SK-N-SH (cell line): ENCODE measurements around the gene RBM47.
"Not testable (repeated sequence)": the region's sequence is repeated elsewhere in the genome, so short reads cannot be mapped to it uniquely, and the experiment has no call there.

ENCODE experiments used
- CHD2 ChIP-seq: fragments of 150-350 bp; IDR thresholded peaks from 2 replicates; pipeline ENCODE4 v1.6.1; 2018; ENCODE audit warnings: low read length; ENCODE audit not compliant: partially characterized antibody
- CTCF ChIP-seq: fragments of 200-600 bp; sonication (generic); IDR thresholded peaks from 2 replicates; pipeline ENCODE4 v1.6.1; 2017; ENCODE audit warnings: antibody characterized with exemption, mild to moderate bottlenecking, moderate library complexity
- EP300 ChIP-seq, 2 experiments: IDR thresholded peaks; 2 replicates each; pipeline versions ENCODE4 v1.4.0 to v1.6.1; 2012; ENCODE audit warnings: borderline replicate concordance in 1 of 2, low read depth in 1 of 2, low read length in 1 of 2
- EZH2phosphoT487 ChIP-seq: fragments of 200-600 bp; sonication (generic); IDR thresholded peaks from 2 replicates; pipeline ENCODE4 v1.6.1; 2017; ENCODE audit warnings: low read depth, mixed run types, mild to moderate bottlenecking, antibody characterized with exemption, moderate library complexity, borderline replicate concordance
- POLR2AphosphoS5 ChIP-seq: IDR thresholded peaks from 2 replicates; pipeline ENCODE4 v1.6.1; 2012; ENCODE audit warnings: low read depth, low read length
- RAD21 ChIP-seq: IDR thresholded peaks from 2 replicates; pipeline ENCODE4 v1.6.1; 2012; ENCODE audit warnings: mild to moderate bottlenecking, low read length
- REST ChIP-seq: IDR thresholded peaks from 2 replicates; pipeline ENCODE4 v1.6.1; 2012; ENCODE audit warnings: mild to moderate bottlenecking, low read depth, low read length, moderate library complexity
- TAF1 ChIP-seq: IDR thresholded peaks from 2 replicates; pipeline ENCODE4 v1.6.1; 2012; ENCODE audit warnings: low read depth, mild to moderate bottlenecking, low read length, moderate library complexity, borderline replicate concordance
- TEAD4 ChIP-seq: IDR thresholded peaks from 2 replicates; pipeline ENCODE4 v1.4.0; 2012; ENCODE audit warnings: mild to moderate bottlenecking, borderline replicate concordance; ENCODE audit not compliant: insufficient read depth

GRCh38 chr4:40554641-40555040, 75.0 kb downstream of the RBM47 start:
- not testable (repeated sequence) for TF ChIP-seq TAF1; POLR2AphosphoS5; CHD2; EZH2phosphoT487; TEAD4; CTCF; EP300 (IDR thresholded peaks at IDR 0.05; ENCODE audit: borderline replicate concordance in 1 of 2, low read depth in 1 of 2, low read length in 1 of 2); REST; RAD21
